RKO (cell line): ENCODE data around the gene INPP5A.

Source experiments
- DNase-seq: peaks from one replicate; pipeline ENCODE4 v3.0.0-alpha.2; 2016; ENCODE audit warnings: low spot score

Gene INPP5A

GRCh38 chr10:132804785-132805426 lies 267.3 kb downstream of the INPP5A start:
- DNase-seq: no peak

- DNase-seq: no peak
Observed at GRCh38 chr10:132805599-132805998, 268.0 kb downstream of the INPP5A start.

GRCh38 chr10:132806110-132806509 lies 268.5 kb downstream of the INPP5A start:
- DNase-seq: no peak

GRCh38 chr10:132806561-132807003 lies 269.0 kb downstream of the INPP5A start:
- DNase-seq: no peak

GRCh38 chr10:132807621-132808049 lies 270.0 kb downstream of the INPP5A start:
- DNase-seq: no peak

GRCh38 chr10:132808383-132809231 lies 271.0 kb downstream of the INPP5A start:
- DNase-seq: no peak

GRCh38 chr10:132809232-132810140 lies 271.9 kb downstream of the INPP5A start:
- no peak for DNase-seq

GRCh38 chr10:132810141-132810806 lies 272.7 kb downstream of the INPP5A start:
- DNase-seq: no peak

GRCh38 chr10:132810807-132811700 lies 273.5 kb downstream of the INPP5A start:
- DNase-seq: no peak

- DNase-seq: no peak
Observed at GRCh38 chr10:132811891-132812481, 274.4 kb downstream of the INPP5A start.

- no peak for DNase-seq
Observed at GRCh38 chr10:132812520-132812919, 274.9 kb downstream of the INPP5A start.

- DNase-seq: no peak
Observed at GRCh38 chr10:132813001-132813401, 275.4 kb downstream of the INPP5A start.

GRCh38 chr10:132813560-132814468 lies 276.2 kb downstream of the INPP5A start:
- DNase-seq: no peak

- no peak for DNase-seq
Observed at GRCh38 chr10:132814469-132814856, 276.9 kb downstream of the INPP5A start.

- no peak for DNase-seq
Observed at GRCh38 chr10:132815168-132815857, 277.7 kb downstream of the INPP5A start.

- DNase-seq: no peak
Observed at GRCh38 chr10:132816718-132817117, 279.1 kb downstream of the INPP5A start.

- no peak for DNase-seq
Observed at GRCh38 chr10:132817701-132818211, 280.2 kb downstream of the INPP5A start.

- no peak for DNase-seq
Observed at GRCh38 chr10:132820056-132820455, 282.5 kb downstream of the INPP5A start.
